Heart right ventricle (tissue), 16 donors: ENCODE measurements around the gene DNAJC1. TPM values are rescaled to one million over a fixed set of nuclear protein-coding genes. Genes with fewer than 3 reads are reported as not detected.
"Not testable (repeated sequence)": the region's sequence is repeated elsewhere in the genome, so short reads cannot be mapped to it uniquely, and the experiment has no call there.

ENCODE experiments used
- ATAC-seq, 8 donors: fragments of 200-7000 bp; cut with Tn5 transposase; one replicate each; pipeline ENCODE4 v1.9.1; 2020; ENCODE audit warnings: mild to moderate bottlenecking in 8 of 8, moderate library complexity in 8 of 8, moderate number of reproducible peaks in 1 of 8
- DNase-seq, 2 donors: peaks; one replicate each; pipeline ENCODE4 v3.0.0-alpha.2; 2020
- H3K27ac ChIP-seq, 10 donors: fragments of 200-600 bp; sonication (generic) in 2 of 10; one replicate each; pipeline versions ENCODE4 v1.5.0 to v1.8.0; 2020 to 2022; ENCODE audit warnings: mild to moderate bottlenecking in 3 of 10
- H3K27me3 ChIP-seq, 7 donors: fragments of 200-600 bp; one replicate each; pipeline ENCODE4 v1.8.0; 2021 to 2022; ENCODE audit warnings: mild to moderate bottlenecking in 2 of 7
- H3K36me3 ChIP-seq, 9 donors: fragments of 200-600 bp; sonication (generic) in 1 of 9; one replicate each; pipeline versions ENCODE4 v1.5.0 to v1.8.0; 2020 to 2022; ENCODE audit warnings: mild to moderate bottlenecking in 2 of 9
- H3K4me1 ChIP-seq, 9 donors: fragments of 200-600 bp; sonication (generic) in 1 of 9; one replicate each; pipeline versions ENCODE4 v1.5.0 to v1.8.0; 2020 to 2022; ENCODE audit warnings: mild to moderate bottlenecking in 4 of 9
- H3K4me3 ChIP-seq, 10 donors: fragments of 200-600 bp; sonication (generic) in 2 of 10; one replicate each; pipeline versions ENCODE4 v1.5.0 to v1.8.0; 2020 to 2022; ENCODE audit warnings: mild to moderate bottlenecking in 7 of 10, moderate library complexity in 2 of 10
- H3K9me3 ChIP-seq, 11 donors: fragments of 200-600 bp in 10 of 11; sonication (generic) in 2 of 11; one replicate each; pipeline versions ENCODE4 v1.5.0 to v1.8.0; 2013 to 2022; ENCODE audit warnings: mild to moderate bottlenecking in 2 of 11, control low read depth in 1 of 11, moderate library complexity in 1 of 11
- WGBS, 2 donors: extraction: QIAGEN DNeasy Blood & Tissue Kit; methylation state at CpG; one replicate each; pipeline ENCODE4 v1.1.7; 2013; ENCODE audit warnings: inconsistent platforms in 1 of 2; 5-methylcytosine and 5-hydroxymethylcytosine counted together
- intact Hi-C, 10 donors: fragments of 100-400 bp; cut with DNase I; formaldehyde crosslinking; loops; one replicate each; pipeline versions ENCODE4 v1.11.1 to v1.14.2; 2022
- polyA plus RNA-seq, 2 donors: library from polyadenylated mRNA; stranded (reverse); fragments of 200-250 nt; gene quantifications; one replicate each; pipeline ENCODE4 v1.2.3, GENCODE V29; 2013
- total RNA-seq, 10 donors: library from RNA; stranded (reverse); fragmentation: NEBNext Ultra II Directional in 3 of 10; extraction: Animal tissue kit (Norgen Biotek cat#: 25700) in 3 of 10; gene quantifications; one replicate each; pipeline versions ENCODE4 v1.2.1 to v1.2.4, GENCODE V29; 2021 to 2023
- TF ChIP-seq, protein P1 (sequence below), 9 donors: fragments of 200-600 bp; sonication (generic) in 2 of 9; IDR thresholded peaks; one replicate each; pipeline versions ENCODE4 v1.5.0 to v1.8.0; 2021 to 2022; ENCODE audit warnings: antibody characterized with exemption in 9 of 9, mild to moderate bottlenecking in 5 of 9, moderate library complexity in 1 of 9
- donor health status: Arrhythmogenic right ventricular cardiomyopathy.
- donor health status: ischemic (EF 13 %, LVEDD 7.1; RV severe dilation, severe dysfunction).
- donor health status: healthy with polysubstance abuse.
- donor health status: DM: no; HTN: yes; CAD: no.
- donor health status: DM: no; HTN: no; CAD: no.
- donor health status: ischemic (EF 25% LVEDD 6.9; RV normal size, moderate dysfunction).
- donor health status: ischemic (EF 25% LVEDD 5.7; RV mildly dilated, moderate dysfunction).
- donor health status: healthy.
- donor health status: DM: yes; HTN: yes; CAD: no.
- donor health status: Ischemic cardiomyopathy.
- donor health status: ischemic (EF 35%, LVEDD 5.7; RV mildly dilated, moderate dysfunction).
- donor health status: nonischemic (EF 11% LVEDD 7.7; RV severe dilation, severe dysfunction).
- donor health status: DM: yes; HTN: yes; CAD: no.
- donor health status: PGD.
- donor health status: ischemic (EF 29% LVEDD 5.4; RV normal size, mild dysfunction).
- donor health status: nonischemic (EF 23%, LVEDD 6.1; RV moderate dilation, normal function).

The DNAJC1 gene
- total and polyA plus RNA-seq, 12 donors, result 8.9 to 26.8 (median 11.4) TPM

DNA sequence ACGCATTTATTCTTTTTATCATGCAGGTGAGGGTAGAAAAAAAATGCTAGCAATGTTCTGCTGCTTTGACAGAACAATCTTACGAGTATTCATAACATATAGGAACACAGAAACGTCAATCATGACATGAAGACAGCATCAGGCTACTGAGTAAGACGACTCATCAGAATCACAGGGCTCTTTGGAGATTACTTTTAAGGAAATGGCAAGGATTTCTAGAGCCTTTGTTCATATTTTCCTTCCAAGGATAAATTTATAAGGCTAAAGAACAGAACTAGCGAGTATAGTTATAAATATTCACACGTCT lies 39.8 kb upstream of the DNAJC1 start:
- Histone ChIP-seq H3K27me3 (peaks cover 0 to 10% (median 0%) of the 10 kb centered on the region in 7 donors), H3K36me3 (no peaks in the 10 kb centered on the region), H3K4me3 (no peak overlapping the region), H3K27ac (no peak overlapping the region), H3K9me3 (no peaks in the 10 kb centered on the region), H3K4me1 (no peaks in the 10 kb centered on the region)
- intact Hi-C loops, result no loop called here
- TF ChIP-seq, protein P1, sequence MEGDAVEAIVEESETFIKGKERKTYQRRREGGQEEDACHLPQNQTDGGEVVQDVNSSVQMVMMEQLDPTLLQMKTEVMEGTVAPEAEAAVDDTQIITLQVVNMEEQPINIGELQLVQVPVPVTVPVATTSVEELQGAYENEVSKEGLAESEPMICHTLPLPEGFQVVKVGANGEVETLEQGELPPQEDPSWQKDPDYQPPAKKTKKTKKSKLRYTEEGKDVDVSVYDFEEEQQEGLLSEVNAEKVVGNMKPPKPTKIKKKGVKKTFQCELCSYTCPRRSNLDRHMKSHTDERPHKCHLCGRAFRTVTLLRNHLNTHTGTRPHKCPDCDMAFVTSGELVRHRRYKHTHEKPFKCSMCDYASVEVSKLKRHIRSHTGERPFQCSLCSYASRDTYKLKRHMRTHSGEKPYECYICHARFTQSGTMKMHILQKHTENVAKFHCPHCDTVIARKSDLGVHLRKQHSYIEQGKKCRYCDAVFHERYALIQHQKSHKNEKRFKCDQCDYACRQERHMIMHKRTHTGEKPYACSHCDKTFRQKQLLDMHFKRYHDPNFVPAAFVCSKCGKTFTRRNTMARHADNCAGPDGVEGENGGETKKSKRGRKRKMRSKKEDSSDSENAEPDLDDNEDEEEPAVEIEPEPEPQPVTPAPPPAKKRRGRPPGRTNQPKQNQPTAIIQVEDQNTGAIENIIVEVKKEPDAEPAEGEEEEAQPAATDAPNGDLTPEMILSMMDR (IDR thresholded peaks at IDR 0.05), result no peak
- 56 to 65% methylated on average over 6 of the region's 6 CpGs for WGBS, 2 donors
- ATAC-seq (no peak), DNase-seq (no peak)

DNA sequence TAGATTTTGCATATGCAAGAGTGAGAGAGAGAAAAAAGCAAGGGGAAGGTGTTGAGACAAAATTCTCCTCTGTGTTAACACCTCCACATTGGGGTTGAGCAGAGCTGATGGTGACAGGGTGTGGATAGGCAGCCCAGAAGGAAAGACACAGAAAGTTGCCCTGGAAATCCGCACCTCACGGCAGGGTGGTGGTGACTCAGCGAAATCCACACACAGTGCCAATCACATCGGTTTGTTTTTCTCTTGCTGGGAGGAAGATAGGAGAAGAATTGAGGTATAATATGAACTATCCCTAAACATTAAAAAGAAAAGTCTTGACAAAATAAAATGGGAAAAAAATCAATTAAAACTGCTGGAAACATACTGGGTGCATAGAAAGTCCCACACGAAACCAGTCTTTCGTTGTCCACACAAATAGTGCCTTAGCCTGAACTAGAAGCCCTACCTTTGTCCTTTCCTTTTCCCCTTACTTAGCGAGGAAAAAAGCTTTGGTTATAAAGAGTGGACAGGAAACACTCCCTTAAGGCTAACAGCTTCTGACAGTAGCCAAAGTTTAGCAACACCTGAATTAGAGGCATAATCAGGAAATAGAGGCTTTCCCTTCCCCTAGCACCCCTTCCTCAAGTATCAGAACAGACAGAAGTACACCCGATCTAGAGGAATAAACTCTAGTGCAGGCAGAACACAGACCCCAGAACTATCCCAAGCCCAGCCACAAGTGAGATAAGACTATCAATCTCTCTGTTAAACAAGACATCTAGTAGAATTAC lies 39.2 kb upstream of the DNAJC1 start:
- peak in 1 of 8 donors; percentile 48 for ATAC-seq

DNA sequence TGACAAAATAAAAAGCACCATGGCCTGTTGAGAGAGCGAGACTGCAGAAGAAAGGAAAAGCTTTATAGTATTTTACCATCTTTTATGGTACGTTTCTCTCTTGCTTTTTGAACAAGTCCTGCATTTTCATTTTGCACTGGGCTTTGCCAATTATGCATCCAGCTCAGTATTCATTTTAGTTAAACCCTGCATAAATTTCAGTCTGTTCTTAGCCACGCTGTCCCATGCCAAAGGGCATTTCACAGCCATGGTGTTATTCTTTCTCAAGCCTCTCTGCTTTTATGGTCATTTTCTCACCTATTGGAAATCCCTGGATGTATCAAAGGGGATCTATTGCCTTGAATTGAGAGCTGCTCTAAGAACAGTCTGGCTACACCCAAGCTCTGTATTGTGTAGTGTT lies 30.8 kb upstream of the DNAJC1 start:
- DNase-seq (no peak), ATAC-seq (no peak)
- H3K36me3 ChIP-seq, result no peaks in the 10 kb centered on the region
- peaks cover 0 to 17% (median 4%) of the 10 kb centered on the region in 11 donors for H3K9me3 ChIP-seq
- 92 to 96% methylated on average over 3 of the region's 3 CpGs for WGBS, 2 donors
- intact Hi-C loops, result no loop called here
- H3K4me1 ChIP-seq, result no peaks in the 10 kb centered on the region
- H3K27me3 ChIP-seq, result peaks cover 0 to 4% (median 0%) of the 10 kb centered on the region in 7 donors
- H3K4me3 ChIP-seq, result no peak overlapping the region
- TF ChIP-seq, protein P1 (IDR thresholded peaks at IDR 0.05), result no peak
- no peak overlapping the region for H3K27ac ChIP-seq

More for the DNA sequence above, 39.2 kb upstream of the DNAJC1 start:
- WGBS, 2 donors, result 32 to 38% methylated on average over 8 of the region's 8 CpGs
- H3K27ac ChIP-seq, result no peak overlapping the region
- TF ChIP-seq, protein P1 (IDR thresholded peaks at IDR 0.05), result no peak
- peaks cover 0 to 10% (median 0%) of the 10 kb centered on the region in 7 donors for H3K27me3 ChIP-seq
- H3K4me3 ChIP-seq, result no peak overlapping the region
- no peaks in the 10 kb centered on the region for H3K4me1 ChIP-seq
- H3K36me3 ChIP-seq, result no peaks in the 10 kb centered on the region
- no peaks in the 10 kb centered on the region for H3K9me3 ChIP-seq
- intact Hi-C loops, result no loop called here
- no peak for DNase-seq

DNA sequence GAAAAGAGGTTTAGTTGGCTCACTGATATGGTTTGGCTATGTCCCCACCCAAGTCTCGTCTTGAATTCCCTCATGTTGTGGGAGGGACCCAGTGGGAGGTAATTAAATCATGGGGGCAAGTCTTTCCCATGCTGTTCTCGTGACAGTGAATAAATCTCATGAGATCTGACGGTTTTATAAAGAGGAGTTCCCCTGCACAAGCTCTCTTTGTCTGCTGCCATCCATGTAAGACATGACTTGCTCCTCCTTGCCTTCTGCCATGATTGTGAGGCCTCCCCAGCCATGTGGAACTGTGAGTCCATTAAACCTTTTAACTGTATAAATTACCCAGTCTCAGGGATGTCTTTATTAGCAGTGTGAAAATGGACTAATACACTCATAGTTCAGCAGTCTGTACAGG lies 28.7 kb upstream of the DNAJC1 start:
- H3K36me3 ChIP-seq, H3K27me3 ChIP-seq, H3K27ac ChIP-seq, ATAC-seq, intact Hi-C loops, DNase-seq, H3K4me3 ChIP-seq, H3K4me1 ChIP-seq: not testable (repeated sequence)
- peaks cover 0 to 17% (median 4%) of the 10 kb centered on the region in 11 donors for H3K9me3 ChIP-seq
- WGBS, 2 donors, result 89 to 92% methylated on average over 3 of the region's 3 CpGs

DNA sequence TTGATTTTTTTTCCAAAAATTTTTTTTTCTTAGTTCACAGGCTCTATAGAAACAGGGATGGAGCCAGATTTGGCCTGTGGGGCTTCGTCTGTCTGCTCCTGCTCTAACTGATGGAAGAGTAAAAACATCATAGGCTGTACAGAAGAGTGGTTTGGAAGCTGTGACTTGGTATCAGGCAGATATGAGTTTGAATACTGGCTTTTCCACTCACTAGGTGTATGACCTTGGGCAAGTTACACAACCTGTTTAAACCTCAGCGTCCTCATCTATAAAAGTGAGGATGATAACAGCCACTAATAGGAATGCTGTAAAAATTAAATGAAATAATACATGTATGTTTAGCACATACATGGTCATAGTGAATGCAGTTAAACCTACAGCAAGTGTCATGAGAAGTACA lies 26.9 kb upstream of the DNAJC1 start:
- H3K4me3 ChIP-seq, result no peak overlapping the region
- H3K27me3 ChIP-seq, result peaks cover 0 to 4% (median 0%) of the 10 kb centered on the region in 7 donors
- DNase-seq, result no peak
- no peaks in the 10 kb centered on the region for H3K36me3 ChIP-seq
- TF ChIP-seq, protein P1 (IDR thresholded peaks at IDR 0.05), result no peak
- ATAC-seq, result no peak
- 88 to 93% methylated on average over 2 of the region's 2 CpGs for WGBS, 2 donors
- no peak overlapping the region for H3K27ac ChIP-seq
- intact Hi-C loops, result no loop called here
- H3K9me3 ChIP-seq, result peaks cover 0 to 12% (median 2%) of the 10 kb centered on the region in 11 donors
- H3K4me1 ChIP-seq, result no peaks in the 10 kb centered on the region
